ENCODE measurements around the gene SPATS1.
"Not testable (repeated sequence)": the region's sequence is repeated elsewhere in the genome, so short reads cannot be mapped to it uniquely, and the experiment has no call there.

The SPATS1 gene

DNA sequence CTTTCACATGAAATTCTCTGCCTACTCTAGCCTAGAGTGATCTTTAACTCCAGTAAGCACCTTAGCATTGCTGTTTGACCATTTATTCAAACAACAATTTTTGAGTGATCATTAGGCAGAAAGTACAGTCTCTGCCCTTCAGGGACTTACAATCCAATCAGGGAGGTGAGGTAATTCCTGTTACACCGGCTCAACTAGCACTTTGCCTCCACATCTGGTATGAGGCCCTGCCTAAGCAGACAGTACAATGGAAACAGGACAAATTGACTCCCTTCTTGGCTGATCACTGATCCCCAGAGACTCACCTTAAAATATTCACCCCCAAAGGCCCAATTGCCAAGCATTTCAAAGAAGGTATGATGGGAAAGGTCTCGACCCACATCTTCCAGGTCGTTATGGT, 30.7 kb upstream of the SPATS1 start:
- DNase-seq (ENCODE audit: low read depth in 2 of 2) = no peak

- DNase-seq (ENCODE audit: low read depth in 2 of 2) = peak; percentile 55 to 61
Measured at GRCh38 chr6:44312901-44313788, 29.3 kb upstream of the SPATS1 start, which contains the start of gene AARS2. AARS2 (minus strand) TSS chr6:44313347; CDS start chr6:44313323, 24 bp downstream.

DNA sequence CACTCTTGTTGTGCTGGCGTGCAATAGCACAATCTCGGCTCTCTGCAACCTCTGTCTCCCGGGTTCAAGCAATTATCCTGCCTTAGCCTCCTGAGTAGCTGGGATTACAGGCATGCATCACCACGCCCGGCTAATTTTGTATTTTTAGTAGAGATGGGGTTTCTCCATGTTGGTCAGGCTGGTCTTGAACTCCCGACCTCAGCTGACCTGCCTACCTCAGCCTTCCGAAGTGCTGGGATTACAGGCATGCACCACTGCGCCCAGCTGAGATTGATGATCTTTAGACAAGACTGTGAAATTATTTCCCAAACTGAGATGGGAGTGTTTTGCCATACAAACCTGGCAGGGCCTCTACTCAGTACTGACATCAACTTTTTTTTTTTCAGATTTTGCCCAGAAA, 27.8 kb upstream of the SPATS1 start:
- DNase-seq (ENCODE audit: low read depth in 2 of 2) = not testable (repeated sequence)

GRCh38 chr6:44315516-44315915, 26.9 kb upstream of the SPATS1 start:
- no peak for DNase-seq (ENCODE audit: low read depth in 2 of 2)

DNA sequence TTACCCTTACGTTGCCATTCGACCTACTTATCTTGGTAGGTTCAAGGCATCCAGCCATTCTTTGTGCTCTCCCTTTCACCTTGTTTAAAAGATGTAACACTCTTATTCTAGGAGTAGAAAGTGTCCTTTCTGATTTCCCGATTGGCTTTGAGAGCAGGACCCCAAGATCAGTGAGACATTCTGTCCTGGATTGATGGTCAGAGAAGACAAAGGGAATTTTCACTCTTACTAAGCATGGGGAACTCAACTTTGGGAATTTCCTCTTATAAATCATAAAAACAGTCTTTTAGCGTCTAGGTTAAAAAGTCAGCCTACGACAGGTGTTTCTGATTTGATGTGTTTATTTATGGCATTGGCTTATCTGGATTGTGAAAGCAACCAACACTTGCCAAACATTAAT, 26.5 kb upstream of the SPATS1 start:
- DNase-seq (ENCODE audit: low read depth in 2 of 2) = no peak

DNA sequence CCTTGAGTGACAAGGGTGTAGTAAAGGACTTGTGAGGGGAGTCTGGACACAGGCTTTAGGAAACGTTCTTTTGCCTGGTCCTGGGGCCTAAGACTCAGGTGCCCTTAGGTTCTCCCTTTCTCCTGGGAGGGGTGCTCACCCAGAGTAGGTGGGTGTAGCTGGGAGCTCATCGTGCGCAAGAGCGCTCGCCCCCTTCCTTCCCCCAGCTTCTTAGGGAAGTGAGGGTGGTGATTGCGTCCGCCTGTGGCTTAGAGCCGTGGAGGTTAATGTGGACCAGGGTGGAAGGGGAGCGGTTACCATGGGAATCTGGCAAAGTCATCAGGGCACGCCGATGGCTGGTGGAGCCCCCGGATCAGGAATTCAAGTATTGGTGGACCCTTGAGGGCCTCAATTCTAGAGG, 26.0 kb upstream of the SPATS1 start:
- DNase-seq (ENCODE audit: low read depth in 2 of 2) = no peak

DNA sequence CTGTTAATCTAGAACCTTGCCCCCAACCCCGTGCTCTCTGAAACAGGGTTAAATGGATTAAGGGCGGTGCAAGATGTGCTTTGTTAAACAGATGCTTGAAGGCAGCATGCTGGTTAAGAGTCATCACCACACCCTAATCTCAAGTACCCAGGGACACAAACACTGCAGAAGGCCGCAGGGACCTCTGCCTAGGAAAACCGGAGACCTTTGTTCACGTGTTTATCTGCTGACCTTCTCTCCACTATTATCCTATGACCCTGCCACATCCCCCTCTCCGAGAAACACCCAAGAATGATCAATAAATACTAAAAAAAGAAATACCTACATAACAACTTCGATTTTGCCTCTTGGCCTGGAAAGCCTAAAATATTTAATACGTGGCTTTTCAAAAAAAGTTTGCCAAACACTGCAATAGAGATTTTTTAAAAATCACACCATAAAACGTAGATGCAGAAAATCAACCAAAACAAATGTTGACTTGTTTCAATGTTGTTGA, 25.3 kb upstream of the SPATS1 start:
- not testable (repeated sequence) for DNase-seq (ENCODE audit: low read depth in 2 of 2)

DNA sequence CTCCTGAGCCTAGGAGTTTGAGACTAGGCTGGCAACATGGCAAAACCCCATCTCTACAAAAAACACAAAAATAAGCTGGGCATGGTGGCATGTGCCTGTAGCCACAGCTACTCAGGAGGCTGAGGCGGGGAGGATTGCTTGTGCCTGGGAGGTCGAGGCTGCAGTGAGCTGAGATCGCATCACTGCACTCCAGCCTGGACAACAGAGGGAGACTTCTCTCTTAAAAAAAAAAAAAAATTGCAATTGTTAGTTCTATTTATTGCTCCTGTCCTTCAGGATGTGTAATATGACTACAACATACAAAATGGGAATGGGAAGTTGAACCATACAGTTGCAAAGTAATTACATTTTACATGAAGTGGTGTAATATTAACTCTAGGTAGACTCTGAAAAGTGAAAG, 21.2 kb upstream of the SPATS1 start:
- no peak for DNase-seq (ENCODE audit: low read depth in 2 of 2)

DNA sequence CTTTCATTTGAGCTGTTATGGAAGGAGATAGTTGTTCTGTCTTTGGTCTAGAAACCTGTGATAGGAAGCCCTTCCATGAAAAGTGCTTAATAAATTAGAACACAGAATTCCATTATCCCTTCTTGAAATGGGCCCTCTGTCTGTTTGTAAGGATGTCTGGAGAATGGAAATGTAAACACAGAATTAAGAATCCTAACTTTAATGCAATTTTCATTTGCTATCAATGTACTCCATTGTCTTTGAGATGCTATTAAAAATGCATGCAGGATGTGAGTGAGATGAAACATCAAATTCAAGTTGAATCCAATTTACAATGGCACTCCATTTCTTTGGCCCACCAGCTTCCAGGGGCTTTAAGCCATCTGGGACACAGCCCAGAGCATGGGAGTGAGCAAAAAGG, 15.4 kb upstream of the SPATS1 start:
- DNase-seq (ENCODE audit: low read depth in 2 of 2) = no peak

DNA sequence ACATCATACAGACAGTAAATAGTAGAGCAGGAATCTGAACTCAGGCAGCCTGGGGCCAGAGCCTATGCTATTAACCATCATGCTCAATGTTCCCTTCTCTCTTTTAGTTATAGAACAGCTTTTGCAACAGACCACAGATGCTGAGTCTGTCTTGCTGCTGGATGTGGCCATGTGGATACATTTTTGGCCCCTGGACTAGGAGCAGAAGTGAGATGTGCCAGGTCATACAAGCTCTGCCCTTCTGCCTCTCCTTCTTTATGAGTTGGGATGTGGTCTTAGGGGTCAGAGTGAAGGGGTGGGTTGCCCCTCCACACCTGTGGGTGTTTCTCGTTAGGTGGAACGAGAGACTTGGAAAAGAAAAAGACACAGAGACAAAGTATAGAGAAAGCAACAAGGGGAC, 14.7 kb upstream of the SPATS1 start:
- DNase-seq (ENCODE audit: low read depth in 2 of 2) = no peak

- not testable (repeated sequence) for DNase-seq (ENCODE audit: low read depth in 2 of 2)
Measured at GRCh38 chr6:44328203-44328602, 14.2 kb upstream of the SPATS1 start.

DNA sequence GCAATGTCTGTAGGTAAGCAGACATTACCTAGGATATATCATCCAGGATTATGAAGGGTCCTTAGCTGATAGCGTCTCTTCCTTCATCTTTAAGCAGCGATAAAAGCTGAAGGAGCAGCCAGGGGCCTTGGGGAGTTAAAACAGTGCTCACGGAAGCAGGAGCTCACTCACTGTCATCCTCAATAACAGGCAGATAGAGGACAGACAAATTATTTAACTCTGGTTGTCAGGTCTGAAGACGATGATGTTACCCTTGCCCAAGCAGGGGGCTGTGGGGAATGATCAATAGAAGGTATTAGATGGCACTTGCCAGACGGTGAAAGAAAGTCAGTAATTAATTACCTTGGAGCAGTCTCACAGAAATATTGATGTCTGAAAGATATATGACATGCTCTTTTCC, 12.6 kb upstream of the SPATS1 start:
- DNase-seq (ENCODE audit: low read depth in 2 of 2) = no peak

- no peak for DNase-seq (ENCODE audit: low read depth in 2 of 2)
Measured at GRCh38 chr6:44332585-44332984, 9.9 kb upstream of the SPATS1 start.

DNA sequence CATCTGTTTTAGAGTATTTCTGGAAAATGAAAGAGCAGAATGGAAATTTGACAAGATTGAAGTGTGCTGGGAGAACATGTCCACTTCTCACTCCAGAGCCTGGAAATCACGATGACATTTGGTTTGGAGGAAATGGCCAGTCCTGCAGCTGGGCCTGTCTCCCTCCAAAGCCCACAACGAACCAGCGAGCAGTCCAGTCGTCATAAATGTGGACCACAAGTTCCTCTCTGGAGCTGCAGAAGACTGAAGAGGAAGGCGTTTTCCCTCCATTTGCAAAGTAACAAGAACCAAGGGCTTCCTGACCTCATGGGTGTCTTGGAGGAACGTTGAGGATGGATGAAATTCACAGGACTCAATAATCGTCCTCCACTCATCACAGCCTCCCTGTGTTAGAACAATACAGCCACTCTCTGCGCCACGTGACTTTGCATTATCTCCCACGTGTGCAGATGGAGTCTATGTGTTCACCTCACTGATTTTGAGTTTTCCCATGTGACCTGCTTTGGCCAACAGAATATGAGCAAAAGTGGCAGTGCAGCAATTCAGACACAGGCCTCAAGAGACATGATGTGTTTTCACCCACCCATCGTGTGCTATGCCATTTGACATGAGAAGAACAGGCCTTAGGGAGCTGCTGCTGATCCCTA, 9.1 kb upstream of the SPATS1 start:
- DNase-seq (ENCODE audit: low read depth in 2 of 2) = no peak

DNA sequence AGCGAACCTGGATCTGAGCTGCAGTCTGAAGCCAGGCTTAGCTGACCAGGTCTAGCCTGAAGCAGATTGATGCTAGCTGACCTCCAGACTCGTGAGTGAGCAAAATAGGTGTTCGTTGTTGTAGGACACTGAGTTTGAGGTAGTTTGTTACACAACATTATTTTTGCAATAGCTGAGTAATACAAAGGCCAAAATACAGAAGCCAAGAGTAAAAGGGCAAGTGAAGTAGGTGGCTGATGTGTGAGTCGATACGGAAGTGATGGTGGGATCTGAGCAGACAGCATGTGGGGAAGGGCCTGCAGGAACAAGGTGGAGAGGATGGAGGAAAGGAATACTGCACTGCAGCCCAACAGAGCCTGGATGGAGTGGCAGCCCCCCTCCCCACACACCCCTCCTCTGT, 8.5 kb upstream of the SPATS1 start:
- no peak for DNase-seq (ENCODE audit: low read depth in 2 of 2)

DNA sequence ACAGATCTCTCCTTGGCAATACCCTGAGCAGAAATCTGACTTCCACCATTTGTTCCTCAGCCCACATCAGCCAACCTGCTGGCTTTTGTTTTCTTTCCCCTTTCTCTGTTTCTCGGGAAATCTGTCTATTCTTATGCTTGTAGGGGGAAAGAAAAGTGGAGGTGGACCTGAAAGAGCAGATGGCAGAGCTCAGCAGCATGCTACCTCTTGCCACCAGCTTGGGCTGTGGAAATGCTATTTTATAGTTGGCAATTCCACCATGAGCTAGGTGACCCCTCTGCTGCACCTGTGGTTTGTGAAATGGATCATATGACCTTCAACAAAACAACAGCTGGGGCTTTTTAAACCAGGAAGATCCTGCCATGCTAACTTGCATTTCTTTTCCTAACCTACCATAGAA, 6.8 kb upstream of the SPATS1 start:
- DNase-seq (ENCODE audit: low read depth in 2 of 2) = no peak

GRCh38 chr6:44338228-44339122, 4.0 kb upstream of the SPATS1 start:
- peak; percentile 13 to 21 for DNase-seq (ENCODE audit: low read depth in 2 of 2)

GRCh38 chr6:44339301-44339700, 3.1 kb upstream of the SPATS1 start:
- DNase-seq (ENCODE audit: low read depth in 2 of 2) = no peak

DNA sequence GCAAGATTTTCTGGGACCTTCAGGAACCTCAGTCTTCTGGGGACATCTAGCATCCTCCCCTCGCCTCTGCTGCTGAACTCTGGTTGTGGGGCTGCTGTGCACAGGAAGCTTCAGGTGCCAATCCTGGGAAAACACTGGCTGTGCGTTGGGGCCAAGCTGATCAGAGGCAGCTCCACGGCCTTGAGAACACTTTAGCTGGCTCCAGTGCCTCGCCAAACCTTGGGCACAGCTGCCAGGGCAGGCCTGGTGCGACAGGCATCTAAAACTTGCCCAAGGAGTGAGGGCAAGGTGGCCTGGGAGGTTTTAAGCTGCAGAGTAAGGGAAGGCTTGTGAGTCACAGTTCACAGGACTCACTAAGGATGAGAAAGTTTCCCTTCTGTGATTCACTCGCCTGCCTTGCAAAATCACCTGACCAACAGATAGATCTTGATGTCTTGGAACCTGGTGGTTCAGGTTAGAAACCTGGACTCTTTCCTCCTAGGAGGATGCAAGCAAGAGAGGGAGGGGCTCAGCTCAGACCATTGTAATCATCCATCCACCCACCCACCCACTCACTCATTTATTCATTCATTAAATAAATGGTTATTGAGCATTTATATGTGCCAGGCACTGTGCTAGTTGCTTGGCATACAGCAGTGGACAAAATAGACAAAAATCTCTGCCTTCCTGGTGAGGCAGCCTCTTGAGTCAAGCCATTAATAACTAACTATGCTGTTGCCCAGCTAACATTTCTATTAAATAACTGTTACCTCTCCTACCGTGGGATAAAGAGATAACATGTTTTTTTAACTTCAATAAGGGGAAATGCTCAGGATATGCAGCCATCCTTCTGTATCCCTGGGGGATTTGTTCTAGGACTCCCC, 2.5 kb upstream of the SPATS1 start:
- no peak for DNase-seq (ENCODE audit: low read depth in 2 of 2)

DNA sequence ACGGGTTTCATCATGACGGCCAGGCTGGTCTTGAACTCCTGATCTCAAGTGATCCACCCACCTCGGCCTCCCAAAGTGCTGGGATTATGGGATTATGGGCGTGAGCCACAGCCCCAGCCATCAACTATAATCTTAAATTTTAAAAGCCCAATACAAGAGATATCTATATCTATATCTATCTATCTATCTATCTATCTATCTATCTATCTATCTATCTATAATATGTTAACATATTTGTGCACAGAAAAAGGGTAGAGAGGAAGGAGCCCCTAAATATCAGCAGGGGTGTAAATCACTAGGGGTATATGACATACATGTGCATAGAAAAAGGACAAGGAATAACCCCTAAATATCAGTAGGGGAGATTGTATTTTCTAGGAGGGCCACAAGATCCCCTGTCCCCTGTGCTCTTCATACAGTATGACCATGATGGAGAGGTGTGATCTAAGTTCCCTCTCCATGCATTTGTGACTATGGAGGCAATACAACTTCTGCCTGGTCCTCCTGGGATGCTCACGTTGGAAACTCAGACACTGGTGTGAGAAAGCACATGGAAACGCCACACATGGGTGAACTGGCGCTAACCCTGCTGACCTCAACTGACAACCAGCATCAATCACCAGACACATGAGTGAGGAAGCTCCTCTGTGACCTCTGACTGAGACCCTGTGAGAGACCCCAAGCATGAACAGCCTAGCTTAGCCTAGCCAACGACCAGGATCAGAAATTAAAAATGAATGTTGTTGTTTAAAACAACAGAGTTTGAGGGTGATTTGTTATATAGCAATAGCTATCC, 1.2 kb upstream of the SPATS1 start:
- DNase-seq (ENCODE audit: low read depth in 2 of 2) = no peak
